Fibroblast of the aortic adventitia (primary cell): ENCODE measurements around the gene DDX43. TPM values are rescaled to one million over a fixed set of nuclear protein-coding genes. Genes with fewer than 3 reads are reported as not detected.
A peak's percentile ranks its signal among the peaks of the same experiment; 100 is the strongest.

Source experiments
- DNase-seq: peaks from one replicate; pipeline ENCODE4 v3.0.0-alpha.2; 2010; ENCODE audit warnings: low read depth
- H3K4me3 ChIP-seq: 2 replicates; pipeline ENCODE4 v1.5.1; 2011; ENCODE audit warnings: low read depth, mild to moderate bottlenecking, control low read depth, low read length, moderate library complexity
- total RNA-seq: library from RNA; depleted of rRNA; stranded (reverse); fragments of >200 nt; gene quantifications from 2 replicates; pipeline ENCODE4 v1.2.3, GENCODE V29; 2012; ENCODE audit warnings: low replicate concordance
- TF ChIP-seq, protein P1 (sequence below): IDR thresholded peaks from 2 replicates; pipeline ENCODE4 v1.5.1; 2011; ENCODE audit warnings: mild to moderate bottlenecking, low read length, control low read depth, inconsistent platforms; ENCODE audit not compliant: insufficient read depth

DDX43 gene
- total RNA-seq, 1 donor = 0.99 TPM

DNA sequence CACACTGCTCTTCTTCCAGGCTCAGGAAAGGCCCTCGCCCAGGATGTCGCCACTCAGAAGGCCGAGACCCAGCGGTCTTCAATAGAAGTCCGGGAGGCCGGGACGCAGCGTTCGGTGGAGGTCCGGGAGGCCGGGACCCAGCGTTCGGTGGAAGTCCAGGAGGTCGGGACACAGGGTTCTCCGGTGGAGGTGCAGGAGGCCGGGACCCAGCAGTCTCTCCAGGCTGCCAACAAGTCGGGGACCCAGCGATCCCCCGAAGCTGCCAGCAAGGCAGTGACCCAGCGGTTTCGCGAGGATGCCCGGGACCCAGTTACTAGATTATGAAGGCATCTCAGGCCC lies 31.1 kb upstream of the DDX43 start:
- no peak for DNase-seq
- TF ChIP-seq, protein P1, sequence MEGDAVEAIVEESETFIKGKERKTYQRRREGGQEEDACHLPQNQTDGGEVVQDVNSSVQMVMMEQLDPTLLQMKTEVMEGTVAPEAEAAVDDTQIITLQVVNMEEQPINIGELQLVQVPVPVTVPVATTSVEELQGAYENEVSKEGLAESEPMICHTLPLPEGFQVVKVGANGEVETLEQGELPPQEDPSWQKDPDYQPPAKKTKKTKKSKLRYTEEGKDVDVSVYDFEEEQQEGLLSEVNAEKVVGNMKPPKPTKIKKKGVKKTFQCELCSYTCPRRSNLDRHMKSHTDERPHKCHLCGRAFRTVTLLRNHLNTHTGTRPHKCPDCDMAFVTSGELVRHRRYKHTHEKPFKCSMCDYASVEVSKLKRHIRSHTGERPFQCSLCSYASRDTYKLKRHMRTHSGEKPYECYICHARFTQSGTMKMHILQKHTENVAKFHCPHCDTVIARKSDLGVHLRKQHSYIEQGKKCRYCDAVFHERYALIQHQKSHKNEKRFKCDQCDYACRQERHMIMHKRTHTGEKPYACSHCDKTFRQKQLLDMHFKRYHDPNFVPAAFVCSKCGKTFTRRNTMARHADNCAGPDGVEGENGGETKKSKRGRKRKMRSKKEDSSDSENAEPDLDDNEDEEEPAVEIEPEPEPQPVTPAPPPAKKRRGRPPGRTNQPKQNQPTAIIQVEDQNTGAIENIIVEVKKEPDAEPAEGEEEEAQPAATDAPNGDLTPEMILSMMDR = no peak
- no peak overlapping the region for H3K4me3 ChIP-seq

DNA sequence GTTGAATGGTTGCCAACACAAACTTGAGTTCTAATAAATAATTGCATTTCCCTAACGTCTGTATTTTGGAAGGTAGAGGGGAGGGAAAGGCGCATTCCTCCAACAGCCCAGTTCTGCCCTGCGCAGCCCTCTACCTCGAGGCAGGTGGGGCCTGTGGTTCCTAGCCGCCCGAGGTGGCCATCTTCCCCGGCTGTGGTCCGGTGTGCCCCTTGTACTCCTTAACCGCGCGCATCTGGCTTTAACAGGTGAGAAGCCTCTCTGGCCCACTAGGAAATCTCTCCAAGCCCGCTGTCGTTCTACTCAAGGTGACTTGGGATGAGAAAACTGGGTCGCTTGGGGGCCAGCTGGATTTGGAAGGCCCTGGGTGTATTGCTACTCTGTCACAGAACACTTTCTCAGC lies 30.5 kb upstream of the DDX43 start:
- TF ChIP-seq, protein P1 = no peak
- no peak overlapping the region for H3K4me3 ChIP-seq
- no peak for DNase-seq

DNA sequence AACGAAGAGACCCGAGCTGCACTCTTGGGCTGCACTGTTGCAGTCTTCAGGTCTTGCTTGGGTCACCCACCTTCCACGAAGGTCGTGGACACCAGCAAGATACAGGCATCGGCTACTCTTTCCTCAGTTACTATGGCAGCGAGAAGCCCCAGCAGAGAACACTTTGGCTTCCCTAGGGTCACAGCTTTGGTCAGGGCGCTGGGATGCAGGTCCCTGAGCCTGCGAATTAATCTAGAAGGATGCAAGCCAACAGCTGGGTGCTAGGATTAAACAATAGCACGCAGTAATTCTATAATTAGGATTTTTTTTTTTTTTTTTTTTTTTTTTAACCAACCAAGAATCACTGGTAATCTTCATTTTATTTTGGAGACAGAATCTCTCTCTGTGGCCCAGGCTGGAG lies 30.1 kb upstream of the DDX43 start:
- TF ChIP-seq, protein P1 = no peak
- DNase-seq = no peak
- no peak overlapping the region for H3K4me3 ChIP-seq

DNA sequence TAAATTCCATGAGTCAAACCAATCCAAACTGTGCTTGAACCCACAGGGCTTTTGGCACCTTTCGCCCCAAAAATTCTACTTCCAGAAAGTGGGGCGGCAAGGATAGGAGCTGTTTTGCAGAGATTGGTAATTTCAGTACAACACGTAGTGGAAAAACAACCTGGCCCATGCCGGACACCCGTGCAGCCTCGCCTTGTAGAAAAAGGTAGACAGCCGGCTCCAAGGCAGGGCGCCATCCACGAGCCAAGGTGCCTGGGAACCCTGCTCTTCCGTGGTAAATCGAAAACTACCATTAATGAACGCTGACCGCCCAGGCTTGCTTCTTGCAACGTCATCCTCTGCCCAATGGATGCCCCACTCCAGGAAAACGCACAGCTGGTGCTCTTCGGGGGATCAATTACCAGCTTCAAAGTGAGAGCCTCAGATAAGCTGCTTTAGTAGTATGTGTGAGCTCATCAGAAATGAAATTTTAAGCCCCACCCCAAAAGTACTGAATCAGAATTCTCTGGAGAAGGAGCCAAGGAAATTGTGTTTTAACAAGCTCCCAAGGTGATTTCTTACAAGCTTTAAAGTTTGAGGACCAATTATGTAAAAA lies 26.8 kb upstream of the DDX43 start:
- peak; percentile 12 for DNase-seq
- no peak overlapping the region for H3K4me3 ChIP-seq
- TF ChIP-seq, protein P1 = no peak

DNA sequence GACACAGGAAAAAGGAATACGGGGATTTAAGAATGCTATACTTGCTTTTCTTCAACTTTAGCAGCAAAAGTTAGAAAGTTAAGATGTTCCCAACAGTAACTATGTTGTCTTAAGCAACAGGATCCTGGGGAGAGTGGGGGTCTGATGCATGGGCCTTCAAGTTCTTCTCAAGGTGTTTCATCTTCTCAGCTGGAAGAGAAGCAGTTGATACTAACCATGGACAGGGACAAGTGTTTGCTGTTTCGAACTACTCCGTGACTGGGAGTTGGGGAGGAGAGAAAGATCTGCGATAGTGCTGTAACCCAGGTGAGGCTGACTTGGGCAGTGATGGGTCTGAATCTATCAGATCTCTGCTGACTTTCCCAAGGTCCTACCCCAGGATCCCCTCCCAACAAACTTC lies 26.0 kb upstream of the DDX43 start:
- DNase-seq = no peak
- H3K4me3 ChIP-seq = no peak overlapping the region

DNA sequence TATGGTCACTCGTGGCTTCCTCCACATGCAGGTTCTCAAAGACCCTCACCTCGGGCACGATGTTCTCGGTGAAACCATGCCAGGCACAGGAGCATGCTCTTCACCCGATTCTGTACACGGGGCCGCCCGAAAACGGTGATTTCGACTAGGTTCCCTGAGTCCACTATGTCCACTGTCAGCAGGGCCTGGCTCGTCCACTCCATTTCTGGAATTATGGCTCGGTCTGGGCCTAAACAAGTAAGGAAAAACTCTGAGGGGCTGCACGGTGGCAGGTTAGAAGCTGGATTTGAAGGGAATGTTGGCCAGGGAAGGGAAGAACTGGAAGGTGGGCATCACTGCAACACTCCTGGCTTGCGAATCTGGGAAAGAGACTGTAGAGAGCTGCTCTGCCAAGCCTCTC lies 25.5 kb upstream of the DDX43 start:
- no peak overlapping the region for H3K4me3 ChIP-seq
- TF ChIP-seq, protein P1 = no peak
- DNase-seq = no peak

More for the DNA sequence above, 26.0 kb upstream of the DDX43 start:
- TF ChIP-seq, protein P1 = no peak

DNA sequence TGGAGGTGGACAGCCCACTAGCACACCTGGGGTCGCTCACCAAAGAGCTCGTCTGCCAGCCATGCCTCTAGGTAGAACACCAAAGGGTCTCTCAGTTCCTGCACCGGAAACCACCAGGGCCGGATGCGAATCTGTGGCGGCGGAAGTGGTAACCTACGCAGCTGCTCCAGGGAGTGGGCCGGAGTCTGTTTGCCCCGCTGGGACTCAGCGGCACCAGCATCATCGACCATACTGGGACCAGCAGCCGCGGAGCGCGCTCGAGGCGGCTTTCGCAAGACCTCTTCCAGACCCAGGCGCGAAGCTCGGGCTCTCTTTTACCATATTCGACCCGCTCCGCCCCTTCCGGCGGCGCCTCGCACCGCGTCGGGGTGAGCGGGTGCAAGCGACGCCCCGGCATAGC lies 25.1 kb upstream of the DDX43 start, which contains the start of gene OOEP:
TSS of gene OOEP (minus strand) at position 335 of the 400 bp plus-strand sequence. CDS start at position 230, 105 bp downstream.
- no peak for DNase-seq
- TF ChIP-seq, protein P1 = no peak
- no peak within 1 kb of the TSS for H3K4me3 ChIP-seq
